Measurements from ENCODE around the gene CRB1.

- TF ChIP-seq CTCF (IDR thresholded peaks at IDR 0.05; ENCODE audit: low read depth, low read length, poor library complexity, severe bottlenecking) (no peak), EZH2phosphoT487 (IDR thresholded peaks at IDR 0.05; ENCODE audit: borderline replicate concordance, low read length) (no peak)
These were observed 35.4 kb downstream of the CRB1 start for GRCh38 chr1:197303463-197303862.

Measured in DOHH2 (cell line).